Neural progenitor cell (in vitro differentiated cells): ENCODE results near the gene OR51L1. TPM values are rescaled to one million over a fixed set of nuclear protein-coding genes. Genes with fewer than 3 reads are reported as not detected.
A peak's percentile ranks its signal among the peaks of the same experiment; 100 is the strongest.

Source experiments
- DNase-seq: peaks from one replicate; pipeline ENCODE4 v3.0.0-alpha.2; 2016; ENCODE audit warnings: low spot score
- H2AFZ ChIP-seq: fragments of 200-600 bp; sonication (generic); replicated peaks from 2 replicates; pipeline ENCODE4 v1.6.1; 2016; ENCODE audit warnings: antibody characterized with exemption
- H3F3A ChIP-seq: fragments of 200-600 bp; sonication (generic); 2 replicates; pipeline ENCODE4 v1.6.1; 2016; ENCODE audit warnings: antibody characterized with exemption, low read depth
- H3K27ac ChIP-seq: fragments of 200-600 bp; sonication (generic); 2 replicates; pipeline ENCODE4 v1.5.1; 2016; ENCODE audit warnings: mild to moderate bottlenecking
- H3K27me3 ChIP-seq: fragments of 200-600 bp; sonication (generic); 2 replicates; pipeline ENCODE4 v1.6.1; 2016; ENCODE audit warnings: mild to moderate bottlenecking, moderate library complexity
- H3K36me3 ChIP-seq: fragments of 200-600 bp; sonication (generic); 2 replicates; pipeline ENCODE4 v1.5.1; 2016
- H3K4me1 ChIP-seq: fragments of 200-600 bp; sonication (generic); 2 replicates; pipeline ENCODE4 v1.6.1; 2016; ENCODE audit warnings: mixed run types
- H3K4me2 ChIP-seq: fragments of 200-600 bp; sonication (generic); 2 replicates; pipeline ENCODE4 v1.6.1; 2016
- H3K4me3 ChIP-seq: fragments of 200-600 bp; sonication (generic); 2 replicates; pipeline ENCODE4 v1.5.1; 2016
- H3K79me2 ChIP-seq: fragments of 200-600 bp; sonication (generic); 2 replicates; pipeline ENCODE4 v1.6.1; 2016; ENCODE audit warnings: low read depth
- H3K9ac ChIP-seq: fragments of 200-600 bp; sonication (generic); 2 replicates; pipeline ENCODE4 v1.6.1; 2016
- H3K9me3 ChIP-seq: fragments of 200-600 bp; sonication (generic); 2 replicates; pipeline ENCODE4 v1.5.1; 2016; ENCODE audit warnings: low read depth
- H4K20me1 ChIP-seq: fragments of 200-600 bp; sonication (generic); 2 replicates; pipeline ENCODE4 v1.6.1; 2016; ENCODE audit warnings: low read depth
- H3K27ac Mint-ChIP-seq: 3 replicates; pipeline ENCODE4 v1.8.0; 2021; ENCODE audit warnings: mixed read lengths
- H3K27me3 Mint-ChIP-seq: 2 replicates; pipeline ENCODE4 v1.8.0; 2022; ENCODE audit warnings: low read depth, mild to moderate bottlenecking, inconsistent platforms, moderate library complexity, mixed read lengths; ENCODE audit not compliant: insufficient read depth
- H3K36me3 Mint-ChIP-seq: 3 replicates; pipeline ENCODE4 v1.8.0; 2021; ENCODE audit warnings: mixed read lengths
- H3K4me1 Mint-ChIP-seq: 3 replicates; pipeline ENCODE4 v1.8.0; 2021; ENCODE audit warnings: mixed read lengths
- H3K4me3 Mint-ChIP-seq: 3 replicates; pipeline ENCODE4 v1.8.0; 2021; ENCODE audit warnings: mild to moderate bottlenecking, moderate library complexity, mixed read lengths
- H3K9me3 Mint-ChIP-seq: 3 replicates; pipeline ENCODE4 v1.8.0; 2020; ENCODE audit warnings: mixed read lengths
- CTCF ChIP-seq: fragments of 200-600 bp; sonication (generic); IDR thresholded peaks from 2 replicates; pipeline ENCODE4 v1.5.1; 2017; ENCODE audit warnings: antibody characterized with exemption, mild to moderate bottlenecking
- EZH2 ChIP-seq: fragments of 200-600 bp; sonication (generic); IDR thresholded peaks from 2 replicates; pipeline ENCODE4 v1.6.1; 2017; ENCODE audit warnings: antibody characterized with exemption, mild to moderate bottlenecking, moderate library complexity
- EZH2phosphoT487 ChIP-seq: fragments of 200-600 bp; sonication (generic); IDR thresholded peaks from 2 replicates; pipeline ENCODE4 v1.6.1; 2017; ENCODE audit warnings: antibody characterized with exemption
- total RNA-seq: library from RNA; depleted of rRNA; stranded (reverse); fragments of >200 nt; gene quantifications from 2 replicates; pipeline ENCODE4 v1.2.3, GENCODE V29; 2015; ENCODE audit warnings: low replicate concordance

OR51L1 gene
- total RNA-seq, 1 donor from 2014 or later: not detected

GRCh38 chr11:4982678-4983077 is 12.0 kb upstream of the OR51L1 start:
- no peak overlapping the region for H3K4me2 ChIP-seq
- H3K27ac ChIP-seq: no peak overlapping the region
- no peaks in the 10 kb centered on the region for H3K27me3 Mint-ChIP-seq
- DNase-seq: no peak
- H3K4me3 ChIP-seq: no peak overlapping the region
- no peak overlapping the region for H2AFZ ChIP-seq
- H3K27ac Mint-ChIP-seq: no peak overlapping the region
- H3K4me3 Mint-ChIP-seq: no peak overlapping the region
- H3K79me2 ChIP-seq: no peaks in the 10 kb centered on the region
- H3K36me3 Mint-ChIP-seq: no peaks in the 10 kb centered on the region
- no peaks in the 10 kb centered on the region for H3K4me1 ChIP-seq
- H3F3A ChIP-seq: no peaks in the 10 kb centered on the region
- H4K20me1 ChIP-seq: no peaks in the 10 kb centered on the region
- H3K4me1 Mint-ChIP-seq: no peaks in the 10 kb centered on the region
- H3K36me3 ChIP-seq: no peaks in the 10 kb centered on the region
- H3K27me3 ChIP-seq: no peaks in the 10 kb centered on the region
- TF ChIP-seq CTCF (no peak), EZH2 (no peak), EZH2phosphoT487 (no peak)
- H3K9me3 Mint-ChIP-seq: no peaks in the 10 kb centered on the region
- no peak overlapping the region for H3K9ac ChIP-seq
- no peaks in the 10 kb centered on the region for H3K9me3 ChIP-seq

GRCh38 chr11:4983841-4984240 is 10.8 kb upstream of the OR51L1 start:
- no peaks in the 10 kb centered on the region for H3K4me1 Mint-ChIP-seq
- no peak for DNase-seq
- no peak overlapping the region for H3K4me3 Mint-ChIP-seq
- no peak overlapping the region for H3K4me3 ChIP-seq
- no peaks in the 10 kb centered on the region for H3K79me2 ChIP-seq
- H3K27ac ChIP-seq: no peak overlapping the region
- no peaks in the 10 kb centered on the region for H3K36me3 ChIP-seq
- no peaks in the 10 kb centered on the region for H3K27me3 Mint-ChIP-seq
- no peak overlapping the region for H3K4me2 ChIP-seq
- no peaks in the 10 kb centered on the region for H3K9me3 Mint-ChIP-seq
- H3K9ac ChIP-seq: no peak overlapping the region
- no peaks in the 10 kb centered on the region for H3K9me3 ChIP-seq
- TF ChIP-seq EZH2phosphoT487 (no peak), EZH2 (no peak), CTCF (no peak)
- no peaks in the 10 kb centered on the region for H3K27me3 ChIP-seq
- no peaks in the 10 kb centered on the region for H3K36me3 Mint-ChIP-seq
- no peak overlapping the region for H3K27ac Mint-ChIP-seq
- H4K20me1 ChIP-seq: no peaks in the 10 kb centered on the region
- no peak overlapping the region for H2AFZ ChIP-seq
- H3F3A ChIP-seq: no peaks in the 10 kb centered on the region
- H3K4me1 ChIP-seq: no peaks in the 10 kb centered on the region

- H3K27ac Mint-ChIP-seq: no peak overlapping the region
- Histone ChIP-seq H3K79me2 (no peaks in the 10 kb centered on the region), H3K9me3 (no peaks in the 10 kb centered on the region), H4K20me1 (no peaks in the 10 kb centered on the region), H3K27me3 (no peaks in the 10 kb centered on the region), H3K4me1 (peaks cover 7% of the 10 kb centered on the region), H3F3A (no peaks in the 10 kb centered on the region), H3K36me3 (no peaks in the 10 kb centered on the region), H3K9ac (no peak overlapping the region), H3K4me3 (no peak overlapping the region), H3K4me2 (no peak overlapping the region), H2AFZ (peak overlapping the region; percentile 6), H3K27ac (no peak overlapping the region)
- peak; percentile 30 for TF ChIP-seq CTCF
- TF ChIP-seq EZH2phosphoT487: no peak
- TF ChIP-seq EZH2: no peak
- H3K36me3 Mint-ChIP-seq: no peaks in the 10 kb centered on the region
- H3K4me3 Mint-ChIP-seq: no peak overlapping the region
- DNase-seq: peak; percentile 32
- no peaks in the 10 kb centered on the region for H3K27me3 Mint-ChIP-seq
- no peaks in the 10 kb centered on the region for H3K4me1 Mint-ChIP-seq
- no peaks in the 10 kb centered on the region for H3K9me3 Mint-ChIP-seq
Observed at GRCh38 chr11:4991060-4991459, 3.6 kb upstream of the OR51L1 start.
